Bone marrow (tissue), 2 donors: ENCODE measurements around the gene VIPR2.
"Not testable (repeated sequence)": the region's sequence is repeated elsewhere in the genome, so short reads cannot be mapped to it uniquely, and the experiment has no call there.

Source experiments
- DNase-seq, 2 donors: peaks; one replicate each; lab custom pipeline; 2025; lab: John Stamatoyannopoulos, UW

VIPR2 gene

GRCh38 chr7:159105066-159105780, 39.4 kb downstream of the VIPR2 start:
- no peak for DNase-seq

GRCh38 chr7:159104188-159104920, 40.3 kb downstream of the VIPR2 start:
- no peak for DNase-seq

DNA sequence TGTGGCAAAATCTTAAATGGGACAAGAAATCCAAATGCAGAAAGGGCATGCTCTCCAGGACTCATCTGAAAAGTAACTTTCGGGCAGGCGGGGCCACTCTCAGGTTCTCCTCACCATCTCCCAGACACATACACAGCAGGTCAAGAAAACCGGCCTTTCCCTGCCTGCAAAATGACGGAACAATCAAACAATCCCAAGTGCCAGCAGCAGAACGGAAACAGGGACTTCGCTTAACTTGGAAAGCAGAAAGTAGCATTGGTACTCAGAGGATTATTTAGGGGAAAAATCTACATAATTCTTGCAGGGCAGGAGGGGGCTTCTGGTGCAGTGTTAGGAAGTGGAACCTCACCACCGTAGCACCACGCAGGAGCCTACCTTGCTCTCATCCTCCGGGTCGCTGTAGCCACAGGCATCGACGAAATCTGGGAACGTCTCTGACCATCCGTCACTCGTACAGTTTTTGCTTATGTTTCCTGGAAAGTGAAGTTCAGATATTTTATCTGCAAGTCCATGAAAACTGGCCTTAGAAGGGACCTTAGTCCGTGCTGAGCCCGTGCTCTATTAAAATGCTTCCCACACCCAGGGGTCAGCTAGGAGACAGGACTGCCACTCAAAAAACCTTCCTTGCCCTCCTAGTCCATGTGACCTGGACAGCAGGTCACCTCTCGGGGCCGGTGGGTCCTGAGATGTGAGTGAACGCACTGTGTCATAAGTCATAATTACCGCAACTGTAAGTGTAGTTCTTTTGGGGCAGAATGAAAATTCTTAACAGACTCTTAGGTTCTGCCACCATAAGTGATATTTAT, 41.1 kb downstream of the VIPR2 start:
- no peak for DNase-seq

- DNase-seq = no peak
These were observed 41.8 kb downstream of the VIPR2 start for GRCh38 chr7:159102681-159103381.

- not testable (repeated sequence) for DNase-seq
These were observed 43.0 kb downstream of the VIPR2 start for GRCh38 chr7:159101661-159102091.

GRCh38 chr7:159101083-159101395, 43.6 kb downstream of the VIPR2 start:
- DNase-seq = not testable (repeated sequence)

GRCh38 chr7:159100281-159101082, 44.2 kb downstream of the VIPR2 start:
- DNase-seq = not testable (repeated sequence)

DNA sequence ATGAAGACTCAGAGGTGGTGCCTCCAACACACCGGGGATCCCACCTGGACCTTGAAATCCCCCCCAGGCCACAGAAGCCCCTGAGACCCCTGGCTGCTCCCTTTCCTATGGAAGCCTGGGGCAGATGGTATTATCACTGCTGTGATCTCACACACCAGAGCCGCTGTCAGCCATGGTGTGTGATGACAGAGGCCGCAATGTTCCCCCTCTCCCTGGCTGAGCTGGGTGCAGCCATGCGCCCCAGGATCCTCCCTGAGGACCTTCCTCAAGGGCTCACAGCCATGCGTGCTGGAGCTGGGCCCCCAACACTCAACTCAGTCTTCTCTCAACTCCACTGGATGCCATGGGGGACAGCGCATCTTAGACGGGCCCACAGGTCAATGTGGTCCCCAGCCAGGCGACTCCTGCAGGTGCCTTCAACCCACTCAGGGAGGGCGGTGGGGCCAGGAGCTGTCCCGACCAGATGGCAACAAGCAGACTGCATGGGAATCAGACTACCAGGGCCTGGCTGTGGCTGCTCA, 44.9 kb downstream of the VIPR2 start:
- no peak for DNase-seq

DNA sequence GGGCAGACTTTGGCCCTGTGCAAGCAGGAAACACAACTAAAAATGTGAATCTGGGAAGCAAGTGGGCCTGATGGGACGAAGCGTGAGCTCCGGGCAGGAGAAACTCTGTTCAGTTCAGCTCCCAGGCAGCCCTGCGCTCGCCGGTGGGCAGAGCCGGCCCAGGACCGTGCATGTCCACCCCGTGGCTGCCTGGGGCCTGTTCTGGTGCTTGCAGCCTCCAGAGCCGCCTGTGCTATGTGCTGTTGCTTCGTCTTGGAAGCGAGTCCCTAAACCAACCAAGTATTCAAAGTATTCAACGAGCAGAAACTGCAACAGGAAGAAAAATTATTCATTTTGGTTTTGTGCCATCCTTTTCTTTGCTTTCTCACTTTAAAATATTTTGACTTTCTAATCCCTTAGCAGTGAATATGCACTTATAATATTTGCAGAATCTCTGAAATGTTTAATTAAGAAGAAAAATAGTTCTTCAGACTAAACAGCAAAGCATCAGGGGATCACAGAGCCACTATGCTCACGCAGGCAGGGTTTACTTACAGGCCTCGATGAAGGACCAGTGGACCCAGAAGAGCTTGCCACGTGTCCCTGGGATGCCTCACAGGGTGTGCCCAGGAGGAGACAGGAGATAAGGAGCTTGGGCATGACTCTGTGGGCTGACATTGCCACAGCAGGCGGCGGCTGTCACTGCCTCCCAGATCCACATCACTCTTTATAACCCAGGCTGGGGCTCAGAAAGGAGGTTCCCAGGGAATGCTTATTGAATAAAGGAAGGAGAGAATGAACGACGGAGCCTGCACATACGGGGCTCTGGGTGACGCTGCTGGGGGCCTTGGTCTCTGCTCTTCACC, 45.6 kb downstream of the VIPR2 start:
- no peak for DNase-seq

DNA sequence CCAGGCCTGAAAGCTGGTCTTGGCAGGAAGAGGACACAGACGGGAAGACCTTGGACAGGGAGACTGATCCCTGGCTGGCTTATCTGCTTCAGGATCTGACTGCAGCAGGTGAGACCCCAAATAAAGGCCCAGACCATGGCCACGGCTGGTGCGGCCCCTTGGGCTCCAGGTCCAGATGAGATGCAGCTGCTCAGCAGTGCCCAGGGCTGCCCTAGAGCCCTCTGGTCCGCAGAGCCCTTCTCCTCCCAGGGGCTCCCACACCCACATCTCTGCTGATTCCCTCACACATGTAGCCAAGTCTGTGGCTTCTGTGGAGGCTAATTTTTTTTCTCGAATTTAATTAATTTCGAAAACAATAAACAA, 46.3 kb downstream of the VIPR2 start:
- no peak for DNase-seq

DNA sequence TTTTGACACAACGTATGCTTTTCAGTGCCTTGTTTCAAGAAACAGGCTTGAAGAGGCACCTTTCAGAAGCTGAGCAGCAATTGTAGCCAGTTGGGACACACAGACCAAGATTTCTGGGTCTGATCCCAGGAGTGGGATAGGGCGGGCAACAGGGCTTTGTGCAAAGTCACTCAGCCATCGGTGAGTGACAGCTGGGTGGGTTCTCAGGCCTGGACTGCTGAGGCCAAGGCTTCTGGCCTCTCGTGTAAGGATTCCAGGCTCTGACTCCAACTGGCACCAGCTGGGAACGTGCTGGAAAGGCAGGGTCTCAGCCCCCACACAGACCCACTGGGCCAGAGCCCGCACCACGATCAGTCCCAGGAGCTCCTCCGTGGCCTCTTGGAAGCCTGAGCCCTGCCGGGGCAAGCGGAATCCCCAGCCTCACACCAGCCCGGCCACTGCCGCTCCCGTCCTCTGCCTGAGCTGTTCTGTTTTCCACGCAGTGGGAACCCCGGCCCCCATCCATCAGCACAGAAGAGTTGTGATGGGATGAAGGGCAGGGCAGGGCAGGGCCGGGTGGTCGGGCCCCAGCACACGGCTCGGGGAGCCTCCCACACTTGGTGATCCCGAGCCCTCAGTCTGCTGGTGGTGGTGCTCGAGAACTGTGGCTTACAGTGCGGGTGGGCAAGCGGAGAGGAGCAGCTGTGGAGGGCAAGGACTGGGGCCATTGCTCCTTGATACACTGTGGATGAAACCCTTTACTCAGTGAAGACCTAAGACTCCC, 46.8 kb downstream of the VIPR2 start:
- no peak for DNase-seq

GRCh38 chr7:159096736-159097581, 47.7 kb downstream of the VIPR2 start:
- DNase-seq = no peak

DNA sequence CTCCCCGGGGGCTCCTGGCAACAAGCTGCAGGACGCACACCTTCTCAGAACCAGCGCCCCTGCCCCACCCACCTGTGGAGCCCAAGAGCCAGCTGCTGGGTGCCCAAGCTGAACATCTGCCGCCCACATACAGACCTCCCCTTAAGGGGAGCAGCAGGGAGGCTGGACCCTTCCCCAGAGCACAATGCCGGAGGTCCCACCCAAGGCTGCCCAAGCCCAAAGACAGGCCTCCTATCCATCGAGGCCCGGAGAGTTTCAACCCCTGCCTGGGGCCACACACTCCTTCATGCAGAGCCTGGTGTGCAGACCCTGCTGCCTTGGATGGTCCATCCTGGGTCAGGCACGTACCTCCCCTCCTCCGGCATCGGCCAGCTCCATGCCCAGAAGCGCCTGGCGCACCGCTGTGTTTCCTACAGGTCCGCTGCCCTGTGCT, 48.7 kb downstream of the VIPR2 start:
- no peak for DNase-seq

- no peak for DNase-seq
These were observed 49.5 kb downstream of the VIPR2 start for GRCh38 chr7:159094919-159095915.

DNA sequence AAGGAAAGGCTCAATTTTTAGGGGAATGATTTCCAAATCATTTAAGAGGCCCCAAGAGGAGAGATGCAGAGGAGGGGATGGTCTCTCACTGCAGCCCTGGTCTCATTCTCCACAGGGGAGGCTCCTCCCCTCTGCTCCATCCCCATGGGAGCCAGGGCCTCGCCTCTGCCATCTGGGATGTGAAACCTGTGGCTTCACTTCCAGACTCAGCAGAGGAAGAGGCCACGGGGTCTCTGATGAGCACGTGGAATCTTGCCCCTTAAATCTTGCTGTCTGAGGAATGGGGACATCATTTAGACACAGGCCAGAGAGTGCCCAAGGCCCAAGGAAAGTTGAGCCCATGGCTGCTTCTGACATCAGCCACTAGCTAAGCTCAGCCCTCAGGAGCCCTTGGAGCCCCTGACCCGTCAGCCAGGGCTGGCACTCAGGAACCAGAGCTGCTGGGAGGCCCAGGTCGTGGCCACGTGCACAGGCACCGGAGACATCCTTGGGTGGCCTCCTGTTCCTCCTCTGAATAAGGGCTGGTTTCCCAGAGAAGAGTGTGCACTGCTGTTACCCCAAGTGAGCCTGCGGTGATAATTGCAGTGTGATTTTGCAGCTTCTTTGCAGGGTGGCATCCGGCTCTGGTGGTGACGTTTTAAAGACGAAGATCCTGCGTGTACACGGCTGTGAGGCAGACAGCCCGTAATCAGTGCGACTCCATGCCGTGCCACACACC, 50.5 kb downstream of the VIPR2 start:
- DNase-seq = no peak

GRCh38 chr7:159093351-159093971, 51.2 kb downstream of the VIPR2 start:
- no peak for DNase-seq
